ENCODE measurements around the gene MAGEB17.

- TF ChIP-seq YY1 (IDR thresholded peaks at IDR 0.05; ENCODE audit: insufficient read depth, insufficient read length) (no peak), SUZ12 (IDR thresholded peaks at IDR 0.05; ENCODE audit: extremely low read depth, insufficient read depth, insufficient read length) (no peak)
Observed at GRCh38 chrX:16207634-16208033, 40.4 kb downstream of the MAGEB17 start.
